ENCODE results near the gene KCNK10. TPM values are rescaled to one million over a fixed set of nuclear protein-coding genes. Genes with fewer than 3 reads are reported as not detected.

The KCNK10 gene
- total RNA-seq, 4 donors from 2014 or later, result not detected

DNA sequence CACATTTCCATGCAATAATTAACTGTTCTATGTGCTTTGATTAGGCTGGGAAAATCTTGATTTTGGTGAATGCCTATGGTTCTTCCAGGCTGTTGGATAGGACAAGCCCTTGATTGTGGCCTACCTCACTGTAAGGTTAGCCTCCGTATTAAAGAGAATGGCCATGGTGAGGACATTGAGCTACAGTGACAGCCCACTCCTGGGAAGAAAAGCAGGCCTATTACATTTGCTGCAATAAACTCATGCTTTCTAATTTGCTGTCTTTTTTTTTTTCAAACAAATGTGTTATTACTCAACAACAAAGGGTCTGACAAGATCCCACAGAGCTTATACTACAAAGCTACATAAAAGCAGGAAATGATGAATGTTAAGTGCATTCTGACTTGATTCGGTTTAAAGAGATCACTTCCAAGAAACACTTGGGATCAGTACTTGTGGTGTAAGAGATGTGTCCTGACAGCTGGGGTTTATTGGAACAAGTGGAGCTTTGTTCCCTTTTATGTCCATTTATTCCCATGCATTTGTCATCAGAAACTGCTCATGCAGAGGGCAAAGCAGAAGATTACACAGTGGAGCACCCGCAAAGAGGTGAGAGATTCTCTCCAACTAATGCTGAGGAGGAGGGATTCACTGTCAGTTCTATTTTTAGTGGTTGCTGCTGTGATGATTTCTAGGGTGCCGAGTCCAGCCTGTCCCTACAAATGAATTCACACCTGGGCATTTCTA lies 29.1 kb upstream of the KCNK10 start:
- TF ChIP-seq, protein P1, sequence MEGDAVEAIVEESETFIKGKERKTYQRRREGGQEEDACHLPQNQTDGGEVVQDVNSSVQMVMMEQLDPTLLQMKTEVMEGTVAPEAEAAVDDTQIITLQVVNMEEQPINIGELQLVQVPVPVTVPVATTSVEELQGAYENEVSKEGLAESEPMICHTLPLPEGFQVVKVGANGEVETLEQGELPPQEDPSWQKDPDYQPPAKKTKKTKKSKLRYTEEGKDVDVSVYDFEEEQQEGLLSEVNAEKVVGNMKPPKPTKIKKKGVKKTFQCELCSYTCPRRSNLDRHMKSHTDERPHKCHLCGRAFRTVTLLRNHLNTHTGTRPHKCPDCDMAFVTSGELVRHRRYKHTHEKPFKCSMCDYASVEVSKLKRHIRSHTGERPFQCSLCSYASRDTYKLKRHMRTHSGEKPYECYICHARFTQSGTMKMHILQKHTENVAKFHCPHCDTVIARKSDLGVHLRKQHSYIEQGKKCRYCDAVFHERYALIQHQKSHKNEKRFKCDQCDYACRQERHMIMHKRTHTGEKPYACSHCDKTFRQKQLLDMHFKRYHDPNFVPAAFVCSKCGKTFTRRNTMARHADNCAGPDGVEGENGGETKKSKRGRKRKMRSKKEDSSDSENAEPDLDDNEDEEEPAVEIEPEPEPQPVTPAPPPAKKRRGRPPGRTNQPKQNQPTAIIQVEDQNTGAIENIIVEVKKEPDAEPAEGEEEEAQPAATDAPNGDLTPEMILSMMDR (IDR thresholded peaks at IDR 0.05; ENCODE audit: low read depth), result no peak

- TF ChIP-seq, protein P1 (IDR thresholded peaks at IDR 0.05; ENCODE audit: low read depth), result no peak
Measured at GRCh38 chr14:88348546-88348945, 25.5 kb upstream of the KCNK10 start.

DNA sequence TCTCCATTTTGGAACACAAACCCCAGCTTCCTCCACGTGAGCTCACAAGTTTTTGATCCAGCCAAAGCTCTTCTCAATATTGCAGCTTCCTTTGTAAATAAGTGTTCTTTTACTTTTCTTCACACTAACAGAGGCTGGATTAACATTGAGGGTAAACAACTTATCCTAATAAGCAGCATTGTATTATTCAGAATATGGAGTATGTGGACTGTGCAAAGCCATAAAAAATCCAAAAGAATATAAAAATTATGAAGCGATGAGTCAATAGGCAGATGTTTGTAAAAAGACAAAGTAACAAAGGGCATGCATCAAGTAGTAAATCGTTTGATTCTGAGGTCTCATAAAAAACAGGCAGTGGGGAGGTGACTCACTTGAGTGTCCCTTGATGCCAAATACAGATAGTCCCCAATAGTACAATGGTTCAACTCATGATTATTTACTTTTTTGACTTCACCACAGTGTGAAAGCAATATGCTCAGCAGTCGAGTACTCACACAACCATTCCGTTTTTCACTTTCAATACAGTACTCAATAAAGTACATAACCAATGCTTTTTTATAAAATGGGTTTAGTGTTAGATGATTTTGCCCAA lies 23.1 kb upstream of the KCNK10 start:
- TF ChIP-seq, protein P1 (IDR thresholded peaks at IDR 0.05; ENCODE audit: low read depth), result no peak

- TF ChIP-seq, protein P1 (IDR thresholded peaks at IDR 0.05; ENCODE audit: low read depth), result no peak
Measured at GRCh38 chr14:88342980-88343379, 19.9 kb upstream of the KCNK10 start.

DNA sequence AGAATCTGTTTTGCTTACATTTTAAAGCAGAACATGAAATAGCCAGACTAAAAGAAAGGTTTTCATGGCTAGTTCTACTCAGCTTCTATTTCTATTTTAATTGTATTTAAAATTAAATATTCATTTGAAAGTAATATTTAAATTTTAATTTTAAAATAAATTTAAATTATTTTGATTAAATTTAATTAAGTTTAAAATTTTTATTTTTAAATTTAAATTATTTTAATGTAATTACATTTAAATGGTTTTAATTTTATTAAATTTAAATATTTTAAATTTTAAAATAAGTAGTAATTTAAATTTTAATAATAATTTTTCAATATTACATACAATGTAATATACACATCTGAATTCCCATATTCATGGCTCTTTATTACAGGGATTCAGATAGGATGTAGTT lies 17.3 kb upstream of the KCNK10 start:
- TF ChIP-seq, protein P1 (IDR thresholded peaks at IDR 0.05; ENCODE audit: low read depth), result no peak

GRCh38 chr14:88333036-88333435 lies 10.0 kb upstream of the KCNK10 start:
- TF ChIP-seq, protein P1 (IDR thresholded peaks at IDR 0.05; ENCODE audit: low read depth), result no peak

DNA sequence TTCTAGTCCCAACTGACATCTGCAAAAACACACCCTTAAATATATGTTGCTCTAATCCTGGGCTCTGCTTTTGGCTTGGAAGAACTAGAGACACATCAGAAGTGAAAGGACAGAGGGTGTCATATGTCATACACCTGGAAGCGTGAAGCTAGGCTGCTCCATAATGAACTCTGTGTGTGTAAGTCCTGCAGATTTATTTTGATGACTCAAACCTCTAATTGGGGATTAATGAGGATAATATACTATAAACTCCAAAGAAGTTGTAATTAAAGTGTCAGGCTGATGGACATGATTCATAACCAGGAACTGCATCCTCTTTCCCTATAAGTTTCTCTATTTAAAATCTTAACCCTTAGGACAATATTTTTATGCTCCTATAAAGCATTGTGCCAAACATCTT lies 4.4 kb upstream of the KCNK10 start:
- TF ChIP-seq, protein P1 (IDR thresholded peaks at IDR 0.05; ENCODE audit: low read depth), result no peak

Data from subcutaneous adipose tissue (tissue), 4 donors.